Head of caudate nucleus (tissue), 42 donors: ENCODE data around the gene AURKAIP1.
A peak's percentile ranks its signal among the peaks of the same experiment; 100 is the strongest.
"Not testable (repeated sequence)": the region's sequence is repeated elsewhere in the genome, so short reads cannot be mapped to it uniquely, and the experiment has no call there.

Source experiments
- DNase-seq, 42 donors: peaks; one replicate each; pipeline versions ENCODE4 v3.0.0 to v3.0.0-alpha.2; 2020 to 2021; ENCODE audit warnings: mixed read lengths in 7 of 42
- intact Hi-C: fragments of 100-400 bp; cut with DNase I; formaldehyde crosslinking; loops from one replicate; pipeline ENCODE4 v1.15.0; 2022

The AURKAIP1 gene

DNA sequence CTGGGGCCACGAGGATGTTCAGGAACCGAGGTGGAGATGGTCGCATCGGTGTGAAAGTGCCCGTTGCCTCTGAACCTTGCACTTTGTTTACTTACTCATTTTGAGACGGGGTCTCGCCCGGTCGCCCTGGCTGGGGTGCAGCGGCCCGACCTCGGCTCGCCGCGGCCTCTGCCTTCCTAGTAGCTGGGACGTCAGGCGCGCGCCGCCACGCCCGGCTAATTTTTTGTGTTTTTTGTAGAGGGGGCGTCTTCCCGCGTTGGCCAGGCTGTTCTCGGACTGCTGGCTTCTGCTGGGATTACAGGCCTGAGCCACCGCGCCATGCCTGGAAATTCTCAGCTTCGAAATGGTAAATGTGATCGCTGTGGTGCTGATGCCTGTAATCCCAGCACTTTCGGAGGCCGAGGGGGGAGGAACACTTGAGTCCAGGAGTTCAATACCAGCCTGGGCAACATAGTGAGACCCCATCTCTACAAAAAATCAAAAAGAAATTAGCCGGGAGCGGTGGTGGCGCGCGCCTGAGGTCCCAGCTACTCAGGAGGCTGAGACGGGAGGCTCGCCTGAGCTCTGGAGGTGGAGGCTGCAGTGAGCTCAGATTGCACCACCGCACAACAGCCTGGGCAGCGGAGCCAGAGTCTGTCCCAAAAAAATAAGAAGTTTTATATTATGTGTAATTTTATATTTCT lies 32.8 kb upstream of the AURKAIP1 start:
- intact Hi-C loops, result no loop called here
- no peak for DNase-seq

DNA sequence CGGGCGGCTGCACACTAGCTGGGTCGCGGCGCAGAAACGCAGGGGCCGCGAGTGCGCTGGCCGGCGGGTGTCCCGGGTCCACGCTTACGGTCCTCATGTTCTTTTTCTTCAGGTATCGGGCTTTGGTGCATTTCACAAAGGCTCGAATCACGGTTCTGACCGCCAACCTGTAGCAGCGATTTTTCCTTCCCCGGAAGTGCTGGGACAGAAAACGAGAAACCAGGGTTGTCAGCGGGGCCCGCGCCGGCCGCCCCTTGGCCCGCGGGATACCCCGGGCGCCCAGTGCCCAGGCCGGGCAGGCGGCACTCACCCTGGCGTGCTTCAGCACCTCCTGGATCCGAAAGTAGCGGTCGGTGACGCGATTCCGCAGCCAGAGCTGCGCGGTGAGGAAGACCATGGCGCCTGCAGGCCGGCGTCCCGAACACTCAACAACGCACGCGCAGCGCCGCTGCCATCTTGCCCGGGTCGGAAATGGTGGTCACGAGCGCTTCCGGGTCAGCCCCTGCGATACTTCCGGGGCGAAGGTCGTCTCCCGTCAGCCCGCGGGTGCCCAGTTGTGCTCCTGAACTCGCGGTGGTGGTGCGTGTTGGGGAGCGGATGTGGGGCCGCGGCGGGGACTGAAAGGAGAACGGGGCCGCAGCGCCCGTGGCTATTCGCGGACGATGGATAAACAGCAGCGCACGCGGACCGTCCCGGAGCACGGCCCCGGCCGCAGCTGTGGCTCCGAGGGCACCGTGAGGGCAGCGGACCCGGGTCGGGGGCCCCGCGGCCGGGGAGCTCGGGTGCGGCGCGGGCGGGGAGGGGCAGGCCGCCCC lies 32.0 kb upstream of the AURKAIP1 start, which contains the start of gene MRPL20:
Gene MRPL20, minus strand, starts transcription at position 473 of the 815 bp plus-strand sequence. Its CDS starts 76 bp downstream, at position 397.
- DNase-seq, result peak; percentile 88 to 99 (median 95)
- intact Hi-C loops, result no loop called here

DNA sequence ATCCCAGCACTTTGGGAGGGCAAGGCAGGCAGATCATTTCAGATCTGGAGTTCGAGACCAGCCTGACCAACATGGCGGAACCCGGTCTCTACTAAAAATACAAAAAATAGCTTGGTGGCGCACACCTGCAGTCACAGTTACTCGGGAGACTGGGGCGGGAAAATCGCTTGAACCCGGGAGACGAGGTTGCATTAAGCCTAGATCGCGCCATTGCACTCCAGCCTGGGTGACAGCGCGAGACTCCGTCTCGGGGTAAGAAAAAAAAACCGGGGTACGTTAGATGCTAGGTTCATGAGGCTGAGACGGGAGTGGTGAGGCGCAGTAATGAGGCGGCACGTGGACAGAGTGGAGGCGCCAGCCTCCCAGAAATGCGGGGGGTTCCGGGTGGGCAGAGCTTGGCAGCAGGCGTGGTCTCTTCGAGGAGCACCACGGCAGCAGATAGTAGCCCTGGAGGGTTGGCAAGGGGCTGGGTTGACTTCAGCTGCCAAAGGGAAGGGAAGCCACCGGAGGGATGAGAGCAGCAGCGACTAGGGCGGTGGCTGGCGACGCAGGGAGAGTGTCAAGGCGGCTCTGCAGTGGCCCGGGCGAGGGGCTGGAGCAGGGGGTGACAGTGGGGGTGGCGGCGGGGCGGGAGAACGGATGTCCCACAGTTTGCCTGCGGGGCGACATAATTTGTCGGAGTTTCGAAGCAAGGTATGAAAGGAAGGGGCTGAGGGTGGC lies 31.3 kb upstream of the AURKAIP1 start:
- no peak for DNase-seq
- intact Hi-C loops, result no loop called here

DNA sequence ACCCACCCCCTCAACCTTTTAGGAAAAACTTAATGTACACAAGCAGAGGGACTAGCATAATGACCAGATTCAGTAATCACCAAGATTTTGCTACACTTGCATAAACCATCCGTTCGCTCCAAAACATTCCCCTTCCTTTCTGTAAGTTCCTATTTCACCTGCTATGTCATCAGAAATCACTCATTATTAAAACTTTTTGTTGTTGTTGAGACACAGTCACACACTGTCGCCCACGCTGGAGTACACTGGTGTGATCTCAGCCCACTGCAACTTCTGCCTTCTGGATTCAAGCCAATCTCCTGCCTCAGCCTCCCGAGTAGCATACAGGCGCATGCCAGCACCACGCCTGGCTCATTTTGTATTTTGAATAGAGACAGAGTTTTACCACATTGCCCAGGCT lies 28.6 kb upstream of the AURKAIP1 start:
- intact Hi-C loops, result no loop called here
- DNase-seq, result no peak

DNA sequence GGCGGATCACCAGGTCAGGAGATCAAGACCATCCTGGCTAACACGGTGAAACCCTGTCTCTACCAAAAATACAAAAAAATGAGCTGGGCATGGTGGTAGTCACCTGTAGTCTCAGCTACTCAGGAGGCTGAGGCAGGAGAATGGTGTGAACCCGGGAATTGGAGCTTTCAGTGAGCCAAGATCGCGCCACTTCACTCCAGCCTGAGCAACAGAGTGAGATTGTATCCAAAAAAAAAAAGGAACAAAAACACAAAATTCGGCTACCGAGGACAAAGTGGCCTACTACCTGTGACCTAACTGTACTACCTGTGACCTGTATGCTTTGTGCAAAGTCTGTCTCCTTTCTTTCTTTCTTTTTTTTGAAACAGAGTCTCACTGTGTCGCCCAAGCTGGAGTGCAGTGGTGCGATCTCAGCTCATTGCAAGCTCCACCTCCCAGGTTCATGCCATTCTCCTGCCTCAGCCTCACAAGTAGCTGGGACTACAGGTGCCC lies 27.9 kb upstream of the AURKAIP1 start:
- DNase-seq, intact Hi-C loops: not testable (repeated sequence)

DNA sequence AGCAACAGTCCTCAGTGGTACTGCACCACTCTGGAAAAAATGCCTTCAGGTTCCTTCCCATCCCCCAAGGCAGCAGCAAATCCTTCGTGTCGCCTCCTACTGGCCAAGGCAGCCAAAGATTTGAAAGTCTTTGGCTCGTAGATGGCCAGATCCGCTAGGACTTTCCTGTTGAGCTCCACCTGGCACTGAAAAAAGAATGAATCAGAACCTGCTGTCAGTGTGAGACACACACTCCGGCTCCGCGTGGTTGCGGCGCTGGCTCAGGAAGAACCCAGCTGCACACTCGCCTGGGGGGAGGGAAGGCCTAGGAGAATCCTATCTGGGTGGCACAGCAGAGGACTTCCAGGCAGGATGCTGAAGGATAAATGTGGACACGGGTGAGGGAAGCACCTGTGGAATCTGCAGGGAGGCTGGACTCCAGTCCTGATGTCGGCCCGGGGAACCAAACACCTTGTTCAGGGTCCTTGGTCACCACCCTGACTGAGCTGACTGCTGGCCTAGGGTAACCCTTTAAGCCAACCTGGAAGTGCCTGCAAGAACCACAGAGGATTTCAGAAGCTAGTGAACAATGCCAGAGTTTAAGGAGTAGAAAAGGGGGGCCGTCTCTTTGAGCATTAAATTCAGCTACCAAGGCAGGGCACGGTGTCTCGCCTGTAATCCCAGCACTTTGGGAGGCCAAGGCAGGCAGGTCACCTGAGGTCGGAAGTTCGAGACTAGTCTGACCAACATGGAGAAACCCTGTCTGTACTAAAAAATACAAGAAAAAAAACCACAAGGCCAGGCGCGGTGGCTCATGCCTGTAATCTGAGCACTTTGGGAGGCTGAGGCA lies 27.3 kb upstream of the AURKAIP1 start:
- DNase-seq, result no peak

DNA sequence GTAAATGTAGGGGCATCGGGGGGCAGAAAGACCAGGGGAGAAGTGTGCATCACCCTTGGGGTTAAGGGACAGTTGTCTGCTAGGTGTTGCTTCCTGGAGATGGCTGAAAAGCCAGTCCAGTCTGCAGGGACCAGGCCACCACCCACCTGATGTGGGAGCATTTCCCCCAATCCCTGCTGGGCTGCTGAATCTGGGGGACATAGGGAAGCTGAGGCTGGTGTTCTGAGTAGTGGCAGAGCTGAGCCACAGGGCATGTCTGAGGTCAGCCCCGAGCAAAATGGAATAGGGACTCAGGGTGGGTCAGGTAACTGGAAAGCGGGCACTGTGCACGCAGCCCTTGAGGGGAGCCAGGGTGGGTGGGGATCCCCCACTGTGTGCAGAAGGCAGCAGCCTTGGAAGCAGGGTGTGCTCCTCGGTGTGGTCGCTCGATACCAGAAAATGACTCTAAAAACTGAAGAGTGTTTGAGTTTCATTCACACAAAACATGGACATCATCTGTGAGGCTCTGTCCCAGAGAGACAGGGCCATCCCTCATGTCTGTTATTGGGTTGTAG lies 26.5 kb upstream of the AURKAIP1 start:
- intact Hi-C loops, result no loop called here
- DNase-seq, result no peak

More for the DNA sequence above, 27.3 kb upstream of the AURKAIP1 start:
- intact Hi-C loops, result no loop called here

DNA sequence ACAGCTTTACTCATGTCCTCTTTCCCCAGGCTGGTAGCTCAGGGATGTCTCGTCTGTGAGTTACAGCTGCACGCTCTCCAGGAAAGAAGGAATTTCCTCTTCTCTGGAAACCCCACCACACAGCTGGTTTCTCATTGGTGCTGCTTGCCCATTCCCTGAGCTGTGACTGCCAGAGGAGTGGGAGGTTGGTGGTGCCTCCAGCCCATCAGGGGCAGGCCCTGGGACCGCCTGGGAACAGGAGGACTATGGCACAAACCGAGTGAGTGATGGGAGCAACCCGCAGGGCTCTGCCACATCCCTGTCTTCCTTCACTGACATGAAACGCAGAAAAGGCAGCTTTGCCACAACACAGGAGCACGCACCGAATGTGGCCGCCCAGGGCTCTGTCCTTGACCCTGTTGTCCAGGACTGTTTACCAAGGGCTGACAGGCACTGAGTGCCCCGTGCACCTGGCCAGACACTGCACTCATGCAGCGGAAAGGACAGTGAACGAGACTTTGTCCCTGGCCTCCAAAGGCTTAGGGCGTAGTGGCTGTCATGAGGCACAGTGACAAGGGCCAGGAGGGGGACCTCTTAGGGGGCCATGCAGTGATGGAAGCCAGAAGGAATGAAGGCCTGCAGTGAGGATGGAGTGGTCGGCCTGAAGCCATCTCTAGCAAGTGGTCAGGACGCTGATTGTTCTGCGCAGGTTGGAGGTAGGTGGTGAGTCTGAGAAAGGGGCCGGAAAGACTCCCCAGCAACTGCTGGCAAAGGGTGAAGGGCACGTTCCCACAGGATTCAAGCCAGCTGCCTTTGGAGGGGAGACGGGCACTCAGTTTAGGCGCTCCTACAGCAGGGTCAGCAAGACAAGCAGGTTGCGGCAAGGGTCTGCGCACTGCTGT lies 25.8 kb upstream of the AURKAIP1 start:
- intact Hi-C loops, result no loop called here
- no peak for DNase-seq

DNA sequence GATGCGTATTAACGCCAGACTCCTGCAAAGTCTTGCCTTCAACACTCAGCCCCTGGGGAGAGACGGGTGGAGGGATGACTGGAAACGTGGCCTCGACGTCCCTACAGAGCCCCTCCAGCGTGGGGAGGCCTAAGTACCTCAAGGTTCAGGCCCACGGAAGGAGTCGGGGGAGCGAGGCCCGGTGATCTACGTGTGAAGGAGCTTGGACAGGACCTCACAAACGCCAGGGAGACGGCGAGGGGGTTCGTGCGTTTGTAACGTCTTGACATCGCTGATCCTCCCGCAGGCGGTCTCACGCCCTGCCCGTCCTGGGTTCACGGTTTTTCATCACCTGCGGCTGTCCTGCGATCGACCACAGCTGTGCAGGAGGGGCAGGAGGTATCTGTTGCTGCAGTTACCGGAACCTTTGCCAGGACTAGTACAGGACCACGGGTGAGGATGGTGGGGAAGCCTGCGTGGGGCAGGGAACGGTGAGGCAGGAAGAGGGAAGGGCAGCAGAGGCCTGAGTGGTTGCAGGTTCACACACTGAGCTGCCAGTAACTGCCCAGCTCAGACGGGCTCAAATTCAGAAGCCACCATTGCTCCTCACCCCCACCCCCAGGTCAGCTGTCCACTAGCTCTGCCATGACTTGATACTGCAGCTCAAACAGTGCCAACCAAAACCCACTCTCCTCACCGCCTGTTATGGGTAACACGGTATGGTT lies 25.0 kb upstream of the AURKAIP1 start:
- peak in 1 of 42 donors; percentile 15 for DNase-seq
- intact Hi-C loops, result loop anchor here (10.0 kb wide), 1 partner anchor 45 kb away; the partner anchor contains the start of gene ATAD3C

DNA sequence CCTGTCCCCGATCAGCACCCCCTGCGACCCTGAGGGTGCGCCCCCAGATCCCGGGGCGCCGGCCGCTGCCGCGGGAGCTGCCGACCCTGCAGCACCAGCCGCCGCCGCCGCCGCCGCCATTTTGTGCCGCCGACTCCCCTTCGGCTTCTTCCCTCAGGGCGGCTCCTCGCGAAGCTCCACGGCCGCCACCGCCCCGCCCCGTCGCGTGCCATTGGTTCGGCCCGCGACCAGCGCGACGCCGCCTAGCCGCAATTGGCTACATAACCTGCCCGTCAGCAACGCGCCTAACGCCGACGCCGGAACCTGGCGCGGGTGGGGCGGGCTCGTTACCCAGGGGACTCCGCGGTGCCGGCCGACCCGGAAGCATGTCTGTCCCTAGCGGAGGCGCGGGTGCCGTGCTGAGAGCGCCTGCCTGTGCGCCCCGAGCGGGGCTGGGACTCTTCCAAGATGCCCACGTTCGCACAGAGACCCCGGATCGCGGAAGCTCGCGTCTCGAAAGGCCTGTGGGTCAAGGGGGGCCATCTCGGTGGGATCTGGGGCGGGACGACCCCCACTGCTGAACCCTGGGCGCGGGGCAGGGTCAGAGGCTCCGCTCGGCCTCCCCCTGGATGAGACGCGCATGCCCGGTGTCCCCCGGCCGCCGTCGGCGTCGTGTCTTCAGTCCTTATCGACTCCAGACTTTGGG lies 24.3 kb upstream of the AURKAIP1 start, which contains the start of gene CCNL2:
Gene CCNL2, minus strand, starts transcription at position 149 of the 685 bp plus-strand sequence. Its CDS starts 29 bp downstream, at position 120.
- DNase-seq, result peak; percentile 95 to 100 (median 99)
- intact Hi-C loops, result loop anchor here (10.0 kb wide), 1 partner anchor 45 kb away; the partner anchor contains the start of gene ATAD3C

DNA sequence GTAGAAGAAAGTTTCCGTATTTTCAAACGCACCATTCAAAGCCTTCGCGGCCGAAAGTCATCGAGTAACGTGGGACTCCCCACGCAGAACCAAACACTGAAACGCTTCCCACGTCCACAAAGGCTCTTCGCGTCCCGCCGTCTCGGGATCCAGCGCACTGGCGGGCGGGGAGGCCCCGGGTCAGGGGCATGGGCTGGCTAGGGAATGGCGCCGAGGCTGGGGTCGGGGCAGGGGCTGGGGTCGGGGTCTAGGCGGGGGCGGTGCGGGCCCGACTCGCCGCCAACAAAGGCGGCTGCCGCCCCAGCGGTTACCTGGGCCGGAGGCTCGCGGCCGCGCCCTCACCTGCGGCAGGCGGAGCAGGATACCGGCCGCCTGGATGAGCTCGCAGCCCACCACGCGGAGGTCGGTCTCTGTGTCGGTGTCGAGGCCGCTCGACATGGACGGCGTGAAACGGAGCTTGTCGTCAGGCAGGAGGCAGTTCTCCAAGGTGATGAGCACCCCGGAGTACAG lies 23.7 kb upstream of the AURKAIP1 start:
- intact Hi-C loops, result loop anchor here (10.0 kb wide), 1 partner anchor 46 kb away; the partner anchor contains the start of gene ATAD3C

DNA sequence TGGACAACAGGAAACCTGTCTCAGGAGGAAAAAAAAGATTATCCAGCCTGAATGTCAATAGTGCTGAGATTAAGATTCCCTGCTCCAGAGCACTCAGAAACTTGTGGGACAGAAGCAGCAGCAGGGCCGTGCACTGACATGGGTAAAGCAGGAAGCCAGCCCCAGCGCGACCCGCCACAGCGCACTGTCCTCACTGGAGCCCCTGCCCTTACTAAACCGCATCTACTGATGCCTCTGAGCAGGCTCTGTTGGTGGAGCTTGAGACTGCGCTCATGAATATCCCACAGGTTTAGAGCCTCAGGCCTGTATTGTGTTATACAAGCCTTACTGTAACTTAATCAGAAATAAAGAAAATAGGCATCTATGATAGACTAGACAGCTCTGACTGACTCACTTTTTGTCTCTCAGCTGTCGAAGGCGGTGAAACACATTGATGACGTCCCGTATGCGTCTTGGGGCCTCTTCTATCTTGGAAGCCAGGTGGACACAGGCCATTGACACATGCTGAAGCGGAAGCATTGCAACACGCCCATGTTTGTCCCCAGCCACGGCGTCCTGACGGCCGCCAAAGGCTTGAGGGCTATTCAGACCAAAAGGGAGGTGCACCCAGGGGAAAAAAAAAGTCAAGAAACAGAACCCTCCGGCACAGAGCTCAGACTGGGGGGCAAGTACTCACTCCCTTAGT lies 23.0 kb upstream of the AURKAIP1 start:
- DNase-seq, result no peak
- intact Hi-C loops, result loop anchor here (10.0 kb wide), 1 partner anchor 47 kb away; the partner anchor contains the start of gene ATAD3C

More for the DNA sequence above, 23.7 kb upstream of the AURKAIP1 start:
- DNase-seq, result no peak

DNA sequence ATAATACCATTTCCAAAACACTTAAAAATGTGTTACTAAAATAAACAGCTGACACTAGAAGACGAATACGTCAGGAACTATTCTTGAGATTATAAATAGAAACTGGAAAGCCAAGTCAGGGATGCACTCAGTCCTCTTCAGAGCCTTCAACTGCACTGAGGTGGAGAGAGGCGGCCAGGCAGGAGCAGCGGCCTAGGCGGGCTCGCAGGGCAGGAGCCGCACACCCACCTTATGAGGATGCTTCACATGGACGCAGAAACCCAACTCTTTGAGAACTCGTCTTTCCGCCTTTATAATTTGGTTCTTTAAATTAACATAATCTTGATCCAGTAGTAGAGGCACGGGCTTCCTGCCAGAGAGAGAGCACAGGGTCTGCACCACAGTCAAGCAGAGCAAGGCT lies 20.2 kb upstream of the AURKAIP1 start:
- intact Hi-C loops, result loop anchor here (10.0 kb wide), 1 partner anchor 50 kb away; the partner anchor contains the start of gene ATAD3C
- no peak for DNase-seq

DNA sequence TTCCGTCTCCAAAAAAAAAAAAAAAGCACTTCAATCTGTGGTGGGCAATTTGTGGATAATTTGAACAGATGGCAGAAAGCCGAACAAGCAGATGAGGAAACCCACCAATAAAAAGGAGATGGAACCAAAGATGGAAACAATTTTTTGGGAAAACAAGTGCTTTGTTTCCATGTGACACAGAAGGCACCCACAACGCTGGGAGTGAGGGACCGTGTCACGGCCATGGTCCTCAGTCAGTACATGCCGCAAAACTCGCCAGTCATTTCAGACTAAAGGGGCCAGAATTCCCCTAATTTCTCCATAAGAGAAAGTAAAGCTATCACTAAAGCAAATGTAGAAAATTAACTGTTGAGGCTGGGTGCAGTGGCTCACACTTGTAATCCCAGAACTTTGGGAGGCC lies 19.1 kb upstream of the AURKAIP1 start:
- intact Hi-C loops, result loop anchor here (10.0 kb wide), 1 partner anchor 51 kb away; the partner anchor contains the start of gene ATAD3C
- no peak for DNase-seq

DNA sequence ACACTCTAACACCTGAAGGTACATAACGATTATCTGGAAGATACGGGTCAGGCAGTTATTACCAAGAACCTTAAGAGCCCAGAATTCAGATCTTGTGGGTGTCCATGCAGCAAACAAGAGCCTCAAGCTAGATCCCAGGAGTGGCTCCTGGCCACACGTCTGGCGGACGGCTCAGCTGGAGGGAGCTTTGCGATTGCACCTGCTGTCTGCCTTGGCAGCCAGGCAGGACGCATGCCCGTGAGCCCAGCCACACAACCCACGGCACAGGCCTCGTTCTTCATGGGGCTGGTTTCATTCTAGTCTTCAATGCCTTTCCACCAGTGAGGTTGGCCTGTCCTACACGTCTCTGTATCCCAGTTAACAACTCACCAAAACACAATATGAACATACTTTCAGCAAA lies 18.4 kb upstream of the AURKAIP1 start:
- no peak for DNase-seq
- intact Hi-C loops, result loop anchor here (10.0 kb wide), 1 partner anchor 51 kb away; the partner anchor contains the start of gene ATAD3C
